HEK293T (cell line): Measurements from ENCODE around the gene SMG1.
"Not testable (repeated sequence)": the region's sequence is repeated elsewhere in the genome, so short reads cannot be mapped to it uniquely, and the experiment has no call there.

ENCODE experiments used
- FOXA1 ChIP-seq: fragments of 450-650 bp; IDR thresholded peaks from 2 replicates; pipeline ENCODE4 v1.6.1; 2016; ENCODE audit warnings: mild to moderate bottlenecking
- L3MBTL2 ChIP-seq: fragments of 450-650 bp; conservative IDR thresholded peaks from 2 replicates; pipeline ENCODE4 v1.6.1; 2016; ENCODE audit warnings: mild to moderate bottlenecking
- SP1 ChIP-seq: fragments of 450-650 bp; IDR thresholded peaks from 2 replicates; pipeline ENCODE4 v1.6.1; 2017
- SUZ12 ChIP-seq: fragments of 450-650 bp; IDR thresholded peaks from 2 replicates; pipeline ENCODE4 v1.6.1; 2016; ENCODE audit warnings: mild to moderate bottlenecking
- TARDBP ChIP-seq: fragments of 450-650 bp; IDR thresholded peaks from 2 replicates; pipeline ENCODE4 v1.6.1; 2016
- TF ChIP-seq, protein P1 (sequence below): fragments of 450-650 bp; IDR thresholded peaks from 2 replicates; pipeline ENCODE4 v1.6.1; 2016

DNA sequence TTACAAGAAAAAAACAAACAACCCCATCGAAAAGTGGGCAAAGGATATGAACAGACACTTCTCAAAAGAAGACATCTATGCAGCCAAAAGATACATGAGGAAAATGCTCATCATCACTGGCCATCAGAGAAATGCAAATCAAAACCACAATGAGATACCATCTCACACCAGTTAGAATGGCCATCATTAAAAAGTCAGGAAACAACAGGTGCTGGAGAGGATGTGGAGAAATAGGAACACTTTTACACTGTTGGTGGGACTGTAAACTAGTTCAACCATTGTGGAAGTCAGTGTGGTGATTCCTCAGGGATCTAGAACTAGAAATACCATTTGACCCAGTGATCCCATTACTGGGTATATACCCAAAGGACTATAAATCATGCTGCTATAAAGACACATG is 148.5 kb downstream of the SMG1 start:
- TF ChIP-seq SP1, L3MBTL2, FOXA1, TARDBP, SUZ12: not testable (repeated sequence)
- TF ChIP-seq, protein P1, sequence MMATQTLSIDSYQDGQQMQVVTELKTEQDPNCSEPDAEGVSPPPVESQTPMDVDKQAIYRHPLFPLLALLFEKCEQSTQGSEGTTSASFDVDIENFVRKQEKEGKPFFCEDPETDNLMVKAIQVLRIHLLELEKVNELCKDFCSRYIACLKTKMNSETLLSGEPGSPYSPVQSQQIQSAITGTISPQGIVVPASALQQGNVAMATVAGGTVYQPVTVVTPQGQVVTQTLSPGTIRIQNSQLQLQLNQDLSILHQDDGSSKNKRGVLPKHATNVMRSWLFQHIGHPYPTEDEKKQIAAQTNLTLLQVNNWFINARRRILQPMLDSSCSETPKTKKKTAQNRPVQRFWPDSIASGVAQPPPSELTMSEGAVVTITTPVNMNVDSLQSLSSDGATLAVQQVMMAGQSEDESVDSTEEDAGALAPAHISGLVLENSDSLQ = not testable (repeated sequence)
